Hepatocyte (in vitro differentiated cells): Measurements from ENCODE around the gene CABP2.

Source experiments
- EZH2 ChIP-seq: fragments of 200-600 bp; sonication (generic); IDR thresholded peaks from 2 replicates; pipeline ENCODE4 v1.6.1; 2016; ENCODE audit warnings: antibody characterized with exemption, mild to moderate bottlenecking, borderline replicate concordance
- EZH2phosphoT487 ChIP-seq: fragments of 200-600 bp; sonication (generic); IDR thresholded peaks from one replicate; pipeline ENCODE4 v1.6.1; 2018; ENCODE audit warnings: antibody characterized with exemption, mild to moderate bottlenecking, low read depth, moderate library complexity; ENCODE audit not compliant: unreplicated experiment, severe bottlenecking
- TF ChIP-seq, protein P1 (sequence below): fragments of 200-600 bp; sonication (generic); IDR thresholded peaks from 2 replicates; pipeline ENCODE4 v1.5.1; 2016; ENCODE audit warnings: antibody characterized with exemption, mild to moderate bottlenecking; ENCODE audit not compliant: poor library complexity

DNA sequence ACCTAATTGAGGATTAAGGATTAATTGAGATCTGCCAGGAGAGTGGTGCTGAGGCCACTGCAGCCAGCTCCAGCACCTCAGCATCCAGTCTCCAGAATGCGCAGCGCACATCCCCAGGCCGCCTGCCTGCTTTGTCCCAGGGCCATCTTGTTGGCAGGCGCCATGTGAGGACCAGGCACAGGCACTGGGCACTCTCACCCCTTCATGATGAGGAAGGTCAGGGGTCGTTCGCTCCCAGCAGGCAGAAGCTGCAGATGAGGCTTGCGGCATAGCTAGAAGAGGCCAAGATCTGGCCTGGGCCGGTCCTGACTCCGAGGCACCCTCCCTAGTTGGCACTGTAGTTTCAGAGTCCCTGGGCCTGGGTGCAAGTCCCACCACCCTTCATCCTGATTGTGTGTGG lies 6.4 kb downstream of the CABP2 start:
- TF ChIP-seq, protein P1, sequence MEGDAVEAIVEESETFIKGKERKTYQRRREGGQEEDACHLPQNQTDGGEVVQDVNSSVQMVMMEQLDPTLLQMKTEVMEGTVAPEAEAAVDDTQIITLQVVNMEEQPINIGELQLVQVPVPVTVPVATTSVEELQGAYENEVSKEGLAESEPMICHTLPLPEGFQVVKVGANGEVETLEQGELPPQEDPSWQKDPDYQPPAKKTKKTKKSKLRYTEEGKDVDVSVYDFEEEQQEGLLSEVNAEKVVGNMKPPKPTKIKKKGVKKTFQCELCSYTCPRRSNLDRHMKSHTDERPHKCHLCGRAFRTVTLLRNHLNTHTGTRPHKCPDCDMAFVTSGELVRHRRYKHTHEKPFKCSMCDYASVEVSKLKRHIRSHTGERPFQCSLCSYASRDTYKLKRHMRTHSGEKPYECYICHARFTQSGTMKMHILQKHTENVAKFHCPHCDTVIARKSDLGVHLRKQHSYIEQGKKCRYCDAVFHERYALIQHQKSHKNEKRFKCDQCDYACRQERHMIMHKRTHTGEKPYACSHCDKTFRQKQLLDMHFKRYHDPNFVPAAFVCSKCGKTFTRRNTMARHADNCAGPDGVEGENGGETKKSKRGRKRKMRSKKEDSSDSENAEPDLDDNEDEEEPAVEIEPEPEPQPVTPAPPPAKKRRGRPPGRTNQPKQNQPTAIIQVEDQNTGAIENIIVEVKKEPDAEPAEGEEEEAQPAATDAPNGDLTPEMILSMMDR = no peak
- TF ChIP-seq EZH2phosphoT487 = no peak
- no peak for TF ChIP-seq EZH2
